GM18858 (cell line): ENCODE measurements around the gene PLEKHO1.

Source experiments
- ATAC-seq: cut with Tn5 transposase; IDR thresholded peaks from one replicate; pipeline ENCODE4 v1.9.1; 2021; ENCODE audit not compliant: unreplicated experiment

Gene PLEKHO1

DNA sequence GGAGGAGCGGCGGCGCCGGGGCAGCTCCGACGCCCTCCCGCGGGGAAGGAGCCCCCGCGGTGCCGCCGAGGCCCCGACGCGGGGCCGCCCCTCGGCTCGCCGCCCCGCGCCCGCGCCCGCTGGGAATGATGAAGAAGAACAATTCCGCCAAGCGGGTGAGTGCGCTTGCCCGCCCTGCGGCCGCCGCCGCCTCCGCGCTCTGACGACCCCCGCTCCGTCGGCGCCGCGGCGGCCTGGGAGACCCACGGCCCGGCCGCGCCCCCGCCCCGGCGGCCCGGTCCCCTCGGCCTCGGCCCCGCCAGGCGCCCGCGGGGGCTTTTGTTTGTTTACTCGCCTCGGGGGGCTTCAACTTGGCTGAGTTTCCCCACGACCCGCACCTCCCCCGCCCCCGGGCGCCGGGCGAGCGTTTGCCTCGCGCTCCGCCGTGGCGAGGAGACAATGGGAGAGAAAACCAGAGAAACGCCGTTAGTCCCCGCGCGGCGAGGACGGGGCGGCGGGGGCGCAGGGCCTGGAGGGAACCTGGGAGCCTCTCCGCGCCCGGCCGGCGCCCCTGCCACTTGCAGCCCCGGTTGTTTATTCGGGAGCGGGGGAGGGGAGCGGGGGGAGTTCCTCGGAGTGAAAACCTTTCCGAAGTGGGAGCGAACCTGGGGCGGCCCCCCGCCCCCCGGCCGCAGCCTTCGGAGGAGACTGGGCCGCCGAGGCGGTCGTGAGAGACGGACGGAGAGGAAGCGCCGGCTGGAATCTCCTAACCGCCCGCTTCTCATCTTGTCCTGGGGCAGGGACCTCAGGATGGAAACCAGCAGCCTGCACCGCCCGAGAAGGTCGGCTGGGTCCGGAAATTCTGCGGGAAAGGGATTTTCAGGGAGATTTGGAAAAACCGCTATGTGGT lies 661 bp downstream of the PLEKHO1 start:
- no peak for ATAC-seq

DNA sequence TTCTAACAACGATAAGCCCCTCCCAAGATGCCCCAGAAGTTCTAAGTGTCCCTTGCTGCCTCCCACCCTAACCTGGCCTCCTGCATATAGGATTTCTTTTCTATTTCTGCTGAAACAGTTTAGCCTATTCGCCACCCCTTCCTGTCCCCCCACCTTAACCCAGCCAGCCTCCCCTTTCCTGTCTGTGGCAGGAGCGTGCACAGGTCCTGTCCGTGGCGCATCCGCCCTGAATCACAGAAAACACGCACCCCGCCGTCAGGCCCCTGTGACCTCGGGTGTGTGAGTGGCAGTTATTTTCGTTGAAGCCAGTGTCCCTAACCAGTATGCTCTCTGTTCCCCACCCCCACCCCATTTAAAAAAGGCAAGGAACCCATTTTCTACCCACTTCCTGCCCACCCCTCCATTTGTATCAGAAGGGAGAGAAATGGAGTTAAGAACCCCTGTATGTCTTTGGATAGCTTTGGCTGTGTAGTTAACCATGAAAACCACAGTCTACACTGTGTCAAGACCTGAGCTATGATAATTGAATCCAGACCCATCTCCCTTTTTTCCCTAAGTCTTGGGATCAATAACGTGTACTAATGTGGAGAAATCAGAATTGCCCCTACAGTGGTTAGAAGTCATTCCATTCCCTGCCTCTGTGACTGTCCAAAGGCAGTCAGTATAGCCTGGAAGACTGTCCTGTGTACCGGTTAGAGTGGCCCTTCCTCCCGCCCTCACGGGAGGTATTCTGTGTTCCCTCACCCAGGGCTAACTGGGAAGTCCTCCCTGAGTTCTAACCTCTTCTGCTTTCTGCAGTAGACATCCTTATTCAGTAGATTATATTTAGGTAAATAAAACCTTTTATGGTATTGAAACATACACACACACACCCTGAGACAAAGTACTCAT lies 1.8 kb downstream of the PLEKHO1 start:
- no peak for ATAC-seq

DNA sequence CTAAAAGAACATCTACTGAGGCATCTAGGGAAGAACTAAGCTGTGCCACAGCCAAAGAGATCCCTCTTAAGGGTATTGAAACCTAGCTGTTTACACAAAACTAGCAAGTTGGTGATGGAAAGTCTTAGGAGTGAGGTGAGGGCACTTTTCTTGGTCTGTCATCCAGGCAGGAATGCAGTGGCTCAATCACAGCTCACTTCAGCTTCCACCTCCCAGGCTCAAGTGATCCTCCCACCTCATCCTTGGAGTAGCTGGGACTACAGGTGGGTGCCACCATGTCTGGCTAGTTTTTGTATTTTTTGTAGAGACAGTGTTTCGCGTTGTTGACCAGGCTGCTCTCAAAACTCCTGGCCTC lies 2.4 kb downstream of the PLEKHO1 start:
- no peak for ATAC-seq

GRCh38 chr1:150152772-150153456 lies 3.2 kb downstream of the PLEKHO1 start:
- ATAC-seq = no peak

DNA sequence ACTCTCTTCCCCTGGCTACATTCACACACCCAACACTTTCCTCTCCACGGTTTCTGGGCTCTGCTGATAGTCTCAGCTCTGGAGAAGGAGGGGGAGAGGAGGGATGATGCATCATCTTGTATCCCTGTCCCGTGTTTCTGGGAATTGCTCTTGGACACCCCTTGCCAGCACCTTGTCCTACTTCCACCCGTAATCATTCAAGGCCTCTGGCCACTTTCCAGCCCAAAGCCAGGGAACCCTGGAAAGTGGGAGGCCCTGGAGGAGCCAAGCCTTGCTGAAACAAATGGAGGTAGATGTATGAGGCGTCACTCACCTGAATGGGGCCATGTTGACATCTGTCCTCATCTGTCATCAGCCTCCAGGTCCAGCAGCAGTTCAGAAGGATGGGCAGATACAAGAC lies 4.4 kb downstream of the PLEKHO1 start:
- no peak for ATAC-seq

DNA sequence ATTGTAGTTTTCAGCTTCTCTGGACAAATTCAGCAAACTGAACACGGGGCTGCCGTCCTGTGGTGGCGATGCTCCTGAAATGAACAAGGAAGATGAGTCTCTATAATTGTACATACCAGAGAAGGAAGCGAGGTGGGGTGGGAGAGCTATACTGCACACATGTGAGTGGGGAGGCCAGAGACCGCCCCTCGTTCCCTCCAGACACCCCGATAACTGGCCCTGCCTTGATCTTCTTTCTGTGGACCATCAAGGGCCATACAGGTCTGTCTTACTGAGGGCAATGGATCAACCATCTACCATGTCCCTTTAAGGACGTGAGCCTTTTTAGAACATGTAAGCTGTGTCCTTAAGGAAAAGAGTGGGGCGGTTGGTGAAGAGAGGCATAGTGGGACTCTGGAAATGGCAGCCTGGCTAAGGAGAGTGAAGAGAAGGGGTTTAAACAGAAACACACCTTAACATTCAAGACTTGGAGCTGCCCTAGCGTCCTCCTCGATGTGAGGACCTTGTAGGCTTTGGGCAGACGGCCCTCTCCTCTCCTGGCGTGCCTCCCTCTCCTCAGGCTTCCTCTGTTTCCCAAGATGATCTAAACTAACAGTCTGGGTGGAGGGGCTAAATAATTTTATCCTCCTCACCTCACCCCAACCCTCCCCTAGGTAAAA lies 5.8 kb downstream of the PLEKHO1 start:
- no peak for ATAC-seq

DNA sequence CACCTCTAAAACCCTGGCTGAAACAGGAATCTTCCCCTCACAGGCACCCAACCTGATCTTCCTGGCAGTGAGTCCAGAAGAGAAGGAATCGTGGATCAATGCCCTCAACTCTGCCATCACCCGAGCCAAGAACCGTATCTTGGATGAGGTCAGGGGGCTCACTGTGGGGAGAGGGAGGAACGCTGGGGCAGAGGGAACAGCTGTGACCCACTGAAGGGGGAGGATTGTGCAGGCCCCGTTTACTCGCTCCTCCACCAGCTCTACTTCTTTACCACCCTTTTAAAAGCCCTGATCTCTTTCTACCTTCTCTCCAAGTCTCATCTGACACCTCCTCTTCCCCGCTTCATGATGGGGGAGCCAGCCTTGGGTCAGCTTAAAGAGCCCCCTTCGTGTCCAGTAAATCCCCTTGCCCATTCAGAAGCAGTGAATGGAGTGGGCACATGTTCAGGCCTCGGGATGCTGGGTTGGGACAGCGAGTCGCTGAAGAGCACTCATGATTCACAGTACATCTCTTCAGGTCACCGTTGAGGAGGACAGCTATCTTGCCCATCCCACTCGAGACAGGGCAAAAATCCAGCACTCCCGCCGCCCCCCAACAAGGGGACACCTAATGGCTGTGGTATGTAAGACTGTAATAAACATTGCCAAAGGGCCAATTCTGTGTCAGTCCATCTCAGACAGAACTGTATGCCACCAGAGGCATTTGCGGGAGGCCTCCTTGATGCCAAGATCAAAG lies 7.3 kb downstream of the PLEKHO1 start:
- no peak for ATAC-seq

DNA sequence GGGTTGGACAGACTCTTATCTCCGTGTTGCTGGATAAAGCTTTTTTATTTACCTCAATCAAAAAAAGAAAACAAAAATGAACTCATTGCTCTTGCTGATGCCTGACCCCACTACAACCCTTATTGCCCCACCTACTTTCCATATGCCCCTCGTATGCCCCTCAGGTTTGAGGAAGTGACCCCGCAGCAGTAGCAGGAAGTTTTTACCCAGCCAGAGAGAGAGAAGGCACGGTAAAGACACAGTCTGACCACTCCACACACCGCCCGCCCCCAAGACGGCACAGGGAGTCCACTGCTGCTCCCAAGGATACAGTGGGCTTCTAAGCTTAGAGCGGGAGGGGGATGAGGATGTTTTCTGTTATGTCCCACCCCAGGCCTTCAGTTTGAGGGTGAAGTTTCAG lies 9.8 kb downstream of the PLEKHO1 start:
- ATAC-seq = no peak

- ATAC-seq = no peak
These were observed 11.4 kb downstream of the PLEKHO1 start for GRCh38 chr1:150160964-150161621.

DNA sequence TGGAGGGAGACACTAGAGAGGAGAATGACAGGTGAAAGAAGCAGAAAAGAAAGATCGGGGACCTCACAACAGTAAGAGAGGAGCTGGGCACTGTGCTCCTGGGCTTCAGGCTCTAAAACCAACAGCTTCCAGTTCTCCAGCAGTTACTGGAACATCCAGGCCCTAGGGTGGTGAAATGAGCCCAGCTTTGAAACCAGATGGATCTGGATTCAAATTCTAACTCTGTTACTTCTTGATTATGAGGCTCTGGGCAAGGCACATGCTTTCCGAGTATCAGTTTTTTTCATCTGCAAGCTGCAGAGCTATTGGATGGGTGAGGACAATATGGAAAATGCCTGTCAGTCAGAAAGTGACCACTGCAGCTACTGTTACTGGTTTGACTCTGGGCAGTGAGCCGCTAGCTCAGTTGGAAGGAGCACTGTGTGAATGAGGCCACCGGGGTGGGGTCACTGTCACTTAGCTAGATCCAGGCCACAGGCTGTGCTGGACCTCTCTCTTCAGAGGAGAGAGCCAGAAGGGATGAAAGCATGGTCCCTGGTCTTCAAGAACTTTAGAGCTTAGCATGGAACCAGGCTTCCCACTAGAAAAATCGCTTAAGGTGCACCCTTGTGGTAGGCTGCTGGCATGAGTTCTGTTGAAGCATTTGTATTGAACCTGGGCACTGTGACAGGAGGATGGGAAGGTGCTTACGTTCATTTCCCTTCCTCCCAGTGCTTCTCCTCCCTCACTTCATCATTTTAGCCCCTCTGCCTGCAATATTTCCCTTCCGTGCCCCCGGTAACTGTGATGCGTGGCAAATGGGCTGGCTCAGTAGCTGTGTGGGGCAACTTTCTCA lies 12.2 kb downstream of the PLEKHO1 start:
- ATAC-seq = no peak

DNA sequence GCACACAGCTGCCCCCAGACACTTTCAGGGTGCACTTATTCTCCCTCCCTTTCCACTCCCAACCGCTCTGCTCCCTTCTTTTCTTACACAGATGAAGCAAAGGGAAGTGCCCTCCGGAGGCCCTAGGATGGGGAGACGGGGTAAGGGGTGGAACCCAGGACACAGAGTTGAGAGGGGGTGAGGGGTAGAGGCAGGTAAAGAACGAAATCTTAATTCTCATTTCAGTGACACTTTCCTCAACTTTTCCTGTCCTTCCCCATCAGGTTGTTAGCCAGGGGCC lies 12.8 kb downstream of the PLEKHO1 start:
- ATAC-seq = no peak

DNA sequence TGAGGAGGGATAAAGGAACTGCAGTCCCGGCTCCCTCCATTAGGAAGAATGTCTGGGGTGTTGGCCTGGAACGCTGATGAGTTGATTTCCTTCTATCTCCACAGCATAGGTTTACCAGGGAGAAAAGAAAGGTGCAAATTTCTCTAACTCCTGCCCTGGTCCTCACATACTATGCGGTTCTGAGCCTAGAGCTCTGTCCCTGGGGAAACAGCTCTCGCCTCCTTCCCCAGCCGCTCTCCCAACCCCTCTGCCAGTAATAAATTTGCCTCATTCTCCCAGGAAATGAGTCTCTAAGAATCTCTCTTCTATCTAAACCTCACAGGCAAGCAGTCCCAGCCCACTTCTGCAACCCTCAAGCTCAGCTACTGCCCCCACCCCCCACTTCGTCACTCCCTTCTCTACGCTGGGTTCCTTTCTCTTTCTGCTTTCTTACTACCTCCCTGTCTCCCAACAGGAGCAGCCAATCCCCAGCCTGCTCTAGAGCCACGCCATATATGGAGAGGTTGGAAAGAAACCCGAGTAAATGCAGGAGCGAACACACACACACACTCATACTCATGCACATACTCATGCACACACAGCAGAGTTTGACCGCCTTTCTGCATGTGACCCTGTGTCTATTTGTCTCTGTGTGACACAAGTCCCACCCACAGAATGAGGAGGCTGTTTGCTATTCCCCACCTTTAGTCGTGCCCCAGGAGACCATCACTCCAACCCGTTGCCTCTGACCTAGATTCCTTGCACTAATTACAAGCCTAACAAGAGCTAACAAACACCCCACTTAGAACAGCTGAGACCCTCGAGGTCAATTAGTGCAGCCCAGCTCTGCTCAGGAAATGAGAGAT lies 13.4 kb downstream of the PLEKHO1 start:
- ATAC-seq = no peak

DNA sequence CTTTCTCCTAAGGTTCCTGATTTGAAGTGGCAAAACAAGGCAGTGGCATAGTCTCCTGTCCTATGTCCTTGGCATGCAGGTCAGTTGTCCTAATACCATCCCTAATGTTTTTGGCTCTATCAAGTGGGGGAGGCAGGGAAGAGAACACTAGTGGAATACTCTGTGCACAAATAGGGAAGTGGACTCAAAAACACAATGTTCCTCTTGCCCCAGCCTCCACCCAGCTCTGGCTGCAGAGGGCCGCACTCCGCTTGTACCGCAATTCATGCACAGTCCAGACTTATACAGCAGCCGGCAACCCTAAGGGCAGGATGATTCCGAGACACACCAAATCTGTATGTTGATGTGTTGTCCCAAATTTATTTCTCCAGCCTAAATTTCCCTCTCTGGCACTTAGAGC lies 14.5 kb downstream of the PLEKHO1 start:
- ATAC-seq = no peak

GRCh38 chr1:150164779-150165178 lies 15.1 kb downstream of the PLEKHO1 start:
- no peak for ATAC-seq

- no peak for ATAC-seq
These were observed 16.2 kb downstream of the PLEKHO1 start for GRCh38 chr1:150165622-150166612.

DNA sequence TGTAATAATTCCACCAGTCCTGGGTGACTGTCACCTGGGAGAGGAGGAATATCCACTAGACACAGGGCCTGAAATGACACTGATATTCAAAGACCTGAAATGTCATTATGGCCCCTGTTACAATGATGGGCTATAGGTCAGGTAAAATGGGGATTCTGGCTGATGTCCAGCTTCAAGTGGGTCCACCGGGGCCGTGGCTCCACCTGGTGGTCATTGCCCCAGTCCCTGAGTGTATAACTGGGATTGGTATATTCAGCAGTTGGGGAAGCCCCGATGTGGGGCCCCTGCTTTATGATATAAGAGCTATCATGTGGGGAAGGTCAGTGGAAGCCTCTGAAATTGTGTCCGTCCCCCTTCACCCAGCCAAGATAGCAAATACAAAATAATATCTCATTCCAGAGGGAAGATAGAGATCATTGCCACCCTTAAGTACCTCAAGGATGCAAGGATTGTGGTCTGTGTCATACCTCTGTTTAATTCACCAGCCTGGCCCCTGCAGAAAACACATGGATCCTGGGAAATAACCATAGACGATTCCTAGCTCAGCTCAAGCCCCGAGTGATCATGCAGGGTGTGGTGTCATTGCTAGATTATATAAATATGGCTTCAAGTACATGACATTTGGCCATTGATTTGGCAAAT lies 19.4 kb downstream of the PLEKHO1 start:
- ATAC-seq = no peak

GRCh38 chr1:150171801-150172200 lies 22.1 kb downstream of the PLEKHO1 start:
- ATAC-seq = no peak
